ENCODE data around the gene SSBP3. TPM values are rescaled to one million over a fixed set of nuclear protein-coding genes. Genes with fewer than 3 reads are reported as not detected.

SSBP3 gene
- total and polyA plus RNA-seq, 2 of the 13 experiments (the other 11 are each of a cell fraction or from before 2014, with no cell fraction given), result 8.5 to 17.6 TPM

DNA sequence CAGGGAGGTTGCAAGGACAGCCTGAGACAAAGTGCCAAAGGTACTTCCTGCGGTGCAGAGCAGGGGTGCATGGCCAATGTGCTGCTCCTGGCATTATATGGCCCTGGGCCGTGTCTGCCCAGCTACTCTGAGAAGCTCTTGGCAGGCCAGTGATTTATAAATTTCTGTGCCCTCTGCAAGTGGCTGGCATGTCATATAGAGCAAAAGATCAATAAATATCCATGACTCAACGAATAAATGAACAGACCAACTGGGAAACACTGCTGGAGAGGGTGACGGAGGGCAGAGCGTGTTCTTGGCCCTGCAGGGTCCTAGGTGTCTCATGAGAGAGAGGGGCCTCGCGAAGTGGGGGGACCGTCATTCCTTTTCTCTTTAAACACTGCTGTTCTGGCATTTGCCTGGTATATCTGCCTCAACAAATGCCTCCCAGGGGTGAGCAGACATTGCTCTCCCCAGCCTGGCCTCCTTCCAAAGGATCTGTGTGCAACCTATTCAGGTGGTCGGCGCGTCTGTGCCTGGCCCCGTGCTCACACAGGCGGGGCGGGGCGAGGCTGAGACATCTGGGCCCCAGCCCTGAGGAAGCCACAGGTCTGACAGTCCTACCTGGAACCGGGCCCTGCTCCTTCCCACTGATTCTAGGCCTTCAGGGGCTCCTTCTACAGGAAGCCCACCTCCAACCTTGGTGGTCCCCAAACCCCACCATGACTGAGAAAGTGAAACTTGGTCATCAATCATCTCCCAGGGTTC lies 123.9 kb downstream of the SSBP3 start:
- H3K9me3 ChIP-seq (ENCODE audit: low read length), result no peaks in the 10 kb centered on the region
- no TSS peak for BruUV-seq (replicated peaks)
- H2AFZ ChIP-seq (ENCODE audit: low read length), result no peak overlapping the region
- WGBS (ENCODE audit: low lambda C conversion rate), result 94% methylated on average over 11 of the region's 16 CpGs
- DNase-seq (ENCODE audit: low spot score) (no peak), ATAC-seq (no peak), FAIRE-seq (no peak)
- intact Hi-C loops (cut with micrococcal nuclease; ENCODE audit: unreplicated experiment), result no loop called here
- H3K79me2 ChIP-seq (ENCODE audit: insufficient read depth, low read length), result peaks cover 2% of the 10 kb centered on the region
- H3K4me3 ChIP-seq (replicated peaks in 1 of 3; ENCODE audit: insufficient read depth in 1 of 3, low read depth in 2 of 3, low read length in 3 of 3), result no peak overlapping the region
- no peak overlapping the region for H3K4me2 ChIP-seq (ENCODE audit: low read depth, low read length)
- in situ Hi-C loops (cut with HindIII; ENCODE audit: extremely low pct_ligation_motif_present, low pct_unique_long_range_greater_than_20kb), result no loop called here
- H3K27me3 ChIP-seq (ENCODE audit: control insufficient read depth in 1 of 2, insufficient read depth in 2 of 2, low read length in 2 of 2), result no peaks in the 10 kb centered on the region
- peaks cover 31% of the 10 kb centered on the region for H3K4me1 ChIP-seq (ENCODE audit: insufficient read depth, low read length)
- H3K36me3 ChIP-seq (replicated peaks in 1 of 2; ENCODE audit: control insufficient read depth in 1 of 2, insufficient read depth in 2 of 2, low read length in 2 of 2), result peaks cover 1 to 12% of the 10 kb centered on the region in 2 experiments; a peak in 3 of 5 replicates
- CTCF ChIA-PET (ENCODE audit: low intra/inter-chr PET ratio, low total read pairs), result no interaction called here
- no peak for TF ChIP-seq RFXAP (CRISPR knock-in tag; IDR thresholded peaks at IDR 0.05; ENCODE audit: borderline replicate concordance)
- 0 out of 4 replicates have a peak, but pooled peaks of 1 of the 2 experiments have one; percentile 4 for TF ChIP-seq MAFK (conservative IDR thresholded peaks at IDR 0.05 in 1 of 2, IDR thresholded peaks at IDR 0.05 in 1 of 2; ENCODE audit: low read length in 2 of 2)
- H3K27ac ChIP-seq (ENCODE audit: extremely low read length, insufficient read depth, low read length), result no peak overlapping the region
- POLR2A ChIA-PET, result no interaction called here
- no peak overlapping the region for H3K9ac ChIP-seq (ENCODE audit: insufficient read depth, low read depth, low read length)
- H4K20me1 ChIP-seq (ENCODE audit: insufficient read depth, low read length), result no peaks in the 10 kb centered on the region

DNA sequence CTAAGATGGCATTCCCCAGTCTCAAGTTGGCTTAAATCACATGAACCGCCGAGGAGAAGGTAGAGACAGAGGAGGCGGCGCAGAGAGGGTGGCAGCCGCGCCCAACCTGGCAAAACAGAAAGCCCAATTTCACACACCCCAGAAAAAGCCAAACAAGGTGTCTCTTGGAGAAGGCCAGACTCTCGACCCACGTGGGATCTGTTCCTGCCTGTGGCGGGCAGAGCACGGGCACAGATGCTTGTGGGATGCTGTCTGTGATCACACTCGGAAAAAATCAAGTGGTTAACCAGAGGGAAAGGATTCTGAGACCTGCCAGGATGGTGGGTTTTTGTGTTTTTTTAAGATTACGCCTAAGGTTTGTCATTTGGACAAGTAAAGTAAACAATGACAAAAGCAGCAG lies 125.5 kb downstream of the SSBP3 start:
- H3K27me3 ChIP-seq (ENCODE audit: control insufficient read depth in 1 of 2, insufficient read depth in 2 of 2, low read length in 2 of 2), result no peaks in the 10 kb centered on the region
- peaks cover 2% of the 10 kb centered on the region for H3K79me2 ChIP-seq (ENCODE audit: insufficient read depth, low read length)
- no peak overlapping the region for H2AFZ ChIP-seq (ENCODE audit: low read length)
- H3K4me3 ChIP-seq (replicated peaks in 1 of 3; ENCODE audit: insufficient read depth in 1 of 3, low read depth in 2 of 3, low read length in 3 of 3), result no peak overlapping the region
- no peak for ATAC-seq
- H3K36me3 ChIP-seq (replicated peaks in 1 of 2; ENCODE audit: control insufficient read depth in 1 of 2, insufficient read depth in 2 of 2, low read length in 2 of 2), result peaks cover 4 to 17% of the 10 kb centered on the region in 2 experiments; a peak in 3 of 5 replicates
- intact Hi-C loops (cut with micrococcal nuclease; ENCODE audit: unreplicated experiment) (no loop called here), in situ Hi-C loops (cut with HindIII; ENCODE audit: extremely low pct_ligation_motif_present, low pct_unique_long_range_greater_than_20kb) (no loop called here)
- ChIA-PET POLR2A (no interaction called here), CTCF (ENCODE audit: low intra/inter-chr PET ratio, low total read pairs) (no interaction called here)
- no peaks in the 10 kb centered on the region for H3K9me3 ChIP-seq (ENCODE audit: low read length)
- FAIRE-seq, result no peak
- H3K9ac ChIP-seq (ENCODE audit: insufficient read depth, low read depth, low read length), result no peak overlapping the region
- BruUV-seq (replicated peaks), result no TSS peak
- H3K27ac ChIP-seq (ENCODE audit: extremely low read length, insufficient read depth, low read length), result no peak overlapping the region
- H3K4me1 ChIP-seq (ENCODE audit: insufficient read depth, low read length), result peaks cover 33% of the 10 kb centered on the region
- no peaks in the 10 kb centered on the region for H4K20me1 ChIP-seq (ENCODE audit: insufficient read depth, low read length)
- 94% methylated on average over 12 of the region's 12 CpGs for WGBS (ENCODE audit: low lambda C conversion rate)
- no peak overlapping the region for H3K4me2 ChIP-seq (ENCODE audit: low read depth, low read length)
- DNase-seq (ENCODE audit: low spot score), result no peak
- TF ChIP-seq ZNF709 (CRISPR knock-in tag; IDR thresholded peaks at IDR 0.05), result no peak
- no peak for TF ChIP-seq ATAD3A (CRISPR knock-in tag; IDR thresholded peaks at IDR 0.05)
- TF ChIP-seq, protein P1, sequence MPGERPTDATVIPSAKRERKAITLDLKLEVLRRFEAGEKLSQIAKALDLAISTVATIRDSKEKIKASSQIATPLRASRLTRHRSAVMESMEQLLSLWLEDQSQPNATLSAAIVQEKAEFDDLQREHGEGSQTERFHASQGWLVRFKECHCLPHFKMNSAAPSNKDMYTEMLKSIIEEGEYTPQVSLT (CRISPR knock-in tag; IDR thresholded peaks at IDR 0.05; ENCODE audit: borderline replicate concordance, low read depth), result no peak
- TF ChIP-seq, protein P2, sequence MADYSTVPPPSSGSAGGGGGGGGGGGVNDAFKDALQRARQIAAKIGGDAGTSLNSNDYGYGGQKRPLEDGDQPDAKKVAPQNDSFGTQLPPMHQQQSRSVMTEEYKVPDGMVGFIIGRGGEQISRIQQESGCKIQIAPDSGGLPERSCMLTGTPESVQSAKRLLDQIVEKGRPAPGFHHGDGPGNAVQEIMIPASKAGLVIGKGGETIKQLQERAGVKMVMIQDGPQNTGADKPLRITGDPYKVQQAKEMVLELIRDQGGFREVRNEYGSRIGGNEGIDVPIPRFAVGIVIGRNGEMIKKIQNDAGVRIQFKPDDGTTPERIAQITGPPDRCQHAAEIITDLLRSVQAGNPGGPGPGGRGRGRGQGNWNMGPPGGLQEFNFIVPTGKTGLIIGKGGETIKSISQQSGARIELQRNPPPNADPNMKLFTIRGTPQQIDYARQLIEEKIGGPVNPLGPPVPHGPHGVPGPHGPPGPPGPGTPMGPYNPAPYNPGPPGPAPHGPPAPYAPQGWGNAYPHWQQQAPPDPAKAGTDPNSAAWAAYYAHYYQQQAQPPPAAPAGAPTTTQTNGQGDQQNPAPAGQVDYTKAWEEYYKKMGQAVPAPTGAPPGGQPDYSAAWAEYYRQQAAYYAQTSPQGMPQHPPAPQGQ (CRISPR knock-in tag; IDR thresholded peaks at IDR 0.05; ENCODE audit: borderline replicate concordance), result no peak
- TF ChIP-seq BCL6 (CRISPR knock-in tag; IDR thresholded peaks at IDR 0.05), result no peak
- TF ChIP-seq NFKB2 (CRISPR knock-in tag; IDR thresholded peaks at IDR 0.05; ENCODE audit: borderline replicate concordance), result no peak
- no peak for TF ChIP-seq ZNF792 (CRISPR knock-in tag; IDR thresholded peaks at IDR 0.05)
- TF ChIP-seq ASH2L (IDR thresholded peaks at IDR 0.05; ENCODE audit: insufficient read length, low read depth, low read length), result no peak
- TF ChIP-seq, protein P3, sequence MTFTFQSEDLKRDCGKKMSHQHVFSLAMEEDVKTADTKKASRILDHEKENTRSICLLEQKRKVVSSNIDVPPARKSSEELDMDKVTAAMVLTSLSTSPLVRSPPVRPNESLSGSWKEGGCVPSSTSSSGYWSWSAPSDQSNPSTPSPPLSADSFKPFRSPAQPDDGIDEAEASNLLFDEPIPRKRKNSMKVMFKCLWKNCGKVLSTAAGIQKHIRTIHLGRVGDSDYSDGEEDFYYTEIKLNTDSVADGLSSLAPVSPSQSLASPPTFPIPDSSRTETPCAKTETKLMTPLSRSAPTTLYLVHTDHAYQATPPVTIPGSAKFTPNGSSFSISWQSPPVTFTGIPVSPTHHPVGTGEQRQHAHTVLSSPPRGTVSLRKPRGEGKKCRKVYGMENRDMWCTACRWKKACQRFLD (CRISPR knock-in tag; IDR thresholded peaks at IDR 0.05; ENCODE audit: borderline replicate concordance), result no peak
- TF ChIP-seq ZNF703 (CRISPR knock-in tag; IDR thresholded peaks at IDR 0.05; ENCODE audit: borderline replicate concordance), result no peak
- no peak for TF ChIP-seq ZNF253 (CRISPR knock-in tag; IDR thresholded peaks at IDR 0.05; ENCODE audit: borderline replicate concordance)
- no peak for TF ChIP-seq NFYB (CRISPR knock-in tag; IDR thresholded peaks at IDR 0.05)
- no peak for TF ChIP-seq LCORL (IDR thresholded peaks at IDR 0.05)
- no peak for TF ChIP-seq LCORL (CRISPR knock-in tag; IDR thresholded peaks at IDR 0.05)
